Dermis blood vessel endothelial cell (primary cell): ENCODE measurements around the gene OPTN. TPM values are rescaled to one million over a fixed set of nuclear protein-coding genes. Genes with fewer than 3 reads are reported as not detected.
A peak's percentile ranks its signal among the peaks of the same experiment; 100 is the strongest.
"Not testable (repeated sequence)": the region's sequence is repeated elsewhere in the genome, so short reads cannot be mapped to it uniquely, and the experiment has no call there.

Experiments
- DNase-seq: peaks from one replicate; pipeline ENCODE4 v3.0.0; 2010
- total RNA-seq: library from RNA; depleted of rRNA; stranded (reverse); fragments of >200 nt; gene quantifications from 2 replicates; pipeline ENCODE4 v1.2.3, GENCODE V29; 2014

The OPTN gene
- total RNA-seq = 108 and 123 TPM in 2 replicates

GRCh38 chr10:13099666-13100348 lies at the start of gene OPTN:
TSS of gene OPTN (plus strand) at chr10:13100163. CDS start at chr10:13109123, 8,960 bp downstream.
- DNase-seq = peak; percentile 85

- no peak for DNase-seq
These were observed 48.8 kb upstream of the OPTN start for GRCh38 chr10:13051126-13051694.

GRCh38 chr10:13053208-13053607 lies 46.8 kb upstream of the OPTN start:
- not testable (repeated sequence) for DNase-seq

GRCh38 chr10:13053794-13054462 lies 46.0 kb upstream of the OPTN start:
- DNase-seq = no peak

GRCh38 chr10:13054844-13055243 lies 45.1 kb upstream of the OPTN start:
- no peak for DNase-seq

- peak; percentile 41 for DNase-seq
These were observed 43.4 kb upstream of the OPTN start for GRCh38 chr10:13056456-13057077.

- no peak for DNase-seq
These were observed 37.2 kb upstream of the OPTN start for GRCh38 chr10:13062803-13063202.

- DNase-seq = no peak
These were observed 33.4 kb upstream of the OPTN start for GRCh38 chr10:13066527-13066926.

- no peak for DNase-seq
These were observed 32.5 kb upstream of the OPTN start for GRCh38 chr10:13067431-13067830.

GRCh38 chr10:13068071-13068470 lies 31.9 kb upstream of the OPTN start:
- no peak for DNase-seq

GRCh38 chr10:13068484-13068883 lies 31.5 kb upstream of the OPTN start:
- DNase-seq = no peak

- no peak for DNase-seq
These were observed 27.6 kb upstream of the OPTN start for GRCh38 chr10:13072339-13072738.

- peak; percentile 82 for DNase-seq
These were observed 25.2 kb upstream of the OPTN start for GRCh38 chr10:13074563-13075451.

GRCh38 chr10:13078912-13079775 lies 20.8 kb upstream of the OPTN start:
- no peak for DNase-seq

- no peak for DNase-seq
These were observed 20.2 kb upstream of the OPTN start for GRCh38 chr10:13079776-13080050.

- no peak for DNase-seq
These were observed 19.3 kb upstream of the OPTN start for GRCh38 chr10:13080643-13081042.

- DNase-seq = not testable (repeated sequence)
These were observed 16.3 kb upstream of the OPTN start for GRCh38 chr10:13083700-13084099.

- no peak for DNase-seq
These were observed 13.9 kb upstream of the OPTN start for GRCh38 chr10:13086056-13086455.

GRCh38 chr10:13087601-13087985 lies 12.4 kb upstream of the OPTN start:
- no peak for DNase-seq

GRCh38 chr10:13087986-13088618 lies 11.9 kb upstream of the OPTN start:
- DNase-seq = no peak

GRCh38 chr10:13089345-13089744 lies 10.6 kb upstream of the OPTN start:
- DNase-seq = no peak
